ENCODE results near the gene CFDP1. TPM values are rescaled to one million over a fixed set of nuclear protein-coding genes. Genes with fewer than 3 reads are reported as not detected.

Gene CFDP1
- total and polyA plus RNA-seq, 3 experiments from 2014 or later = 33.8 to 39.1 (median 34.2) TPM

DNA sequence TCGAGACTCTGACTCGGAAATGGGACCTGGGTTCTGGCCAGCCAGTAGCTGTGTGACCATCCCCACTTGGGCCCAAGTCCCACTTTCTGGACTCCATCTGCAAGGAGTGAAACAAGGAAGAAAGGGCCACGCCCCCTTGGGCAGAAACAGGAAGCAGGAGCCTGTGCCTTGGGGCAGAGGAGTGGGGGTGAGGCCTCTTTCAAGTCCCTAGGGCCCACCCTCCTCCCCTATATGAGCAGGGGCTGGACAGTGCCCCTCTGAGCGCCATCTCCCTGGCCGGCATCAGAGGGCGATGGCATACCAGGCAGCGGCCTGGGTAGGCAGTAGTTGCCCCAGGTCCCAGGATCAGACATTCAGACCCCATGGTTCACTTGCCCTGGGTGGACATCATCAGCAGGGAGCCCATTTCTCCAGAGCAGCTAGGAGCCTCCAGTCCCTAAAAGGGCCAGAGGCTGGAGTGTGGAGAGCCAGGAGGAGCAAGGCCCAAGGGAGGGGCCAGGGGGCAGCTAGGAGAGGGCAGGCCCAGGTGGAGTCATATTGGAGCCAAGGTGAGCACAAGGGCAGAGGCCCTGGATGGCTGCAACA is 189.0 kb downstream of the CFDP1 start:
- Mint-ChIP-seq H3K27ac (no peak overlapping the region), H3K4me3 (no peak overlapping the region), H3K4me1 (peaks cover 0 to 7% (median 0%) of the 10 kb centered on the region in 3 donors), H3K27me3 (peaks cover 7 to 9% of the 10 kb centered on the region in 2 donors), H3K9me3 (no peaks in the 10 kb centered on the region), H3K36me3 (no peaks in the 10 kb centered on the region)
- DNase-seq = no peak
- H3K9me3 ChIP-seq (ENCODE audit: low read length) = no peaks in the 10 kb centered on the region
- H3K36me3 ChIP-seq (ENCODE audit: insufficient read depth, low read length) = no peaks in the 10 kb centered on the region
- no peak overlapping the region for H3K4me3 ChIP-seq (ENCODE audit: low read length)
- H3K4me1 ChIP-seq (ENCODE audit: insufficient read depth, low read length) = no peaks in the 10 kb centered on the region
- CTCF ChIA-PET = no interaction called here
- POLR2A ChIA-PET = no interaction called here
- H3K27ac ChIP-seq (ENCODE audit: low read depth, low read length) = no peak overlapping the region
- no peaks in the 10 kb centered on the region for H3K27me3 ChIP-seq (ENCODE audit: insufficient read depth, low read length, poor library complexity, severe bottlenecking)

Other genes starting within 250 kb of the CFDP1 start
- not detected for gene CTRB2, start 226.3 kb downstream of the CFDP1 start, total RNA-seq
- not detected for gene CTRB2, start 226.3 kb downstream of the CFDP1 start, polyA plus RNA-seq
- not detected for gene CTRB1, start 214.5 kb downstream of the CFDP1 start, total RNA-seq
- not detected for gene CTRB1, start 214.5 kb downstream of the CFDP1 start, polyA plus RNA-seq
- under 1 TPM; 0.88 to 0.95 TPM for gene BCAR1, start 181.9 kb downstream of the CFDP1 start, total RNA-seq
- gene BCAR1, start 181.9 kb downstream of the CFDP1 start, polyA plus RNA-seq = not detected
- gene TMEM170A, start 31.2 kb upstream of the CFDP1 start, total RNA-seq = 10 to 100 TPM; 40.9 to 41.8 TPM
- gene TMEM170A, start 31.2 kb upstream of the CFDP1 start, polyA plus RNA-seq = 41.7 TPM
- under 1 TPM; 0.04 to 0.11 TPM for gene CHST6, start 61.9 kb upstream of the CFDP1 start, total RNA-seq
- gene CHST6, start 61.9 kb upstream of the CFDP1 start, polyA plus RNA-seq = not detected
- gene CHST5, start 102.6 kb upstream of the CFDP1 start, total RNA-seq = not detected
- gene CHST5, start 102.6 kb upstream of the CFDP1 start, polyA plus RNA-seq = not detected
- gene TMEM231, start 122.7 kb upstream of the CFDP1 start, total RNA-seq = 1 to 10 TPM; 5.3 to 5.4 TPM
- 3.4 TPM for gene TMEM231, start 122.7 kb upstream of the CFDP1 start, polyA plus RNA-seq
- gene GABARAPL2, start 132.9 kb upstream of the CFDP1 start, total RNA-seq = 10 to 100 TPM; 61.7 to 66.2 TPM
- 331 TPM for gene GABARAPL2, start 132.9 kb upstream of the CFDP1 start, polyA plus RNA-seq
- 10 to 100 TPM; 57.9 to 59.8 TPM for gene ADAT1, start 189.8 kb upstream of the CFDP1 start, total RNA-seq
- gene ADAT1, start 189.8 kb upstream of the CFDP1 start, polyA plus RNA-seq = 70.5 TPM
- 100 to 1,000 TPM; 291 to 307 TPM for gene KARS1, start 214.2 kb upstream of the CFDP1 start, total RNA-seq
- gene KARS1, start 214.2 kb upstream of the CFDP1 start, polyA plus RNA-seq = 258 TPM
- gene TERF2IP, start 214.3 kb upstream of the CFDP1 start, total RNA-seq = 10 to 100 TPM; 90.6 to 91.0 TPM
- gene TERF2IP, start 214.3 kb upstream of the CFDP1 start, polyA plus RNA-seq = 209 TPM
- not detected for gene CPHXL2, start 243.5 kb upstream of the CFDP1 start, total RNA-seq
- gene CPHXL2, start 243.5 kb upstream of the CFDP1 start, polyA plus RNA-seq = not detected

Measured in CD8-positive, alpha-beta memory T cell (primary cell).